ENCODE results near the gene BLACAT1.

- no peak for TF ChIP-seq HDAC1 (CRISPR knock-in tag; IDR thresholded peaks at IDR 0.05)
- TF ChIP-seq ZSCAN5A (CRISPR knock-in tag; IDR thresholded peaks at IDR 0.05; ENCODE audit: borderline replicate concordance): no peak
- TF ChIP-seq, protein P1, sequence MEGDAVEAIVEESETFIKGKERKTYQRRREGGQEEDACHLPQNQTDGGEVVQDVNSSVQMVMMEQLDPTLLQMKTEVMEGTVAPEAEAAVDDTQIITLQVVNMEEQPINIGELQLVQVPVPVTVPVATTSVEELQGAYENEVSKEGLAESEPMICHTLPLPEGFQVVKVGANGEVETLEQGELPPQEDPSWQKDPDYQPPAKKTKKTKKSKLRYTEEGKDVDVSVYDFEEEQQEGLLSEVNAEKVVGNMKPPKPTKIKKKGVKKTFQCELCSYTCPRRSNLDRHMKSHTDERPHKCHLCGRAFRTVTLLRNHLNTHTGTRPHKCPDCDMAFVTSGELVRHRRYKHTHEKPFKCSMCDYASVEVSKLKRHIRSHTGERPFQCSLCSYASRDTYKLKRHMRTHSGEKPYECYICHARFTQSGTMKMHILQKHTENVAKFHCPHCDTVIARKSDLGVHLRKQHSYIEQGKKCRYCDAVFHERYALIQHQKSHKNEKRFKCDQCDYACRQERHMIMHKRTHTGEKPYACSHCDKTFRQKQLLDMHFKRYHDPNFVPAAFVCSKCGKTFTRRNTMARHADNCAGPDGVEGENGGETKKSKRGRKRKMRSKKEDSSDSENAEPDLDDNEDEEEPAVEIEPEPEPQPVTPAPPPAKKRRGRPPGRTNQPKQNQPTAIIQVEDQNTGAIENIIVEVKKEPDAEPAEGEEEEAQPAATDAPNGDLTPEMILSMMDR (CRISPR knock-in tag; IDR thresholded peaks at IDR 0.05): peak; percentile 65
- TF ChIP-seq, protein P2, sequence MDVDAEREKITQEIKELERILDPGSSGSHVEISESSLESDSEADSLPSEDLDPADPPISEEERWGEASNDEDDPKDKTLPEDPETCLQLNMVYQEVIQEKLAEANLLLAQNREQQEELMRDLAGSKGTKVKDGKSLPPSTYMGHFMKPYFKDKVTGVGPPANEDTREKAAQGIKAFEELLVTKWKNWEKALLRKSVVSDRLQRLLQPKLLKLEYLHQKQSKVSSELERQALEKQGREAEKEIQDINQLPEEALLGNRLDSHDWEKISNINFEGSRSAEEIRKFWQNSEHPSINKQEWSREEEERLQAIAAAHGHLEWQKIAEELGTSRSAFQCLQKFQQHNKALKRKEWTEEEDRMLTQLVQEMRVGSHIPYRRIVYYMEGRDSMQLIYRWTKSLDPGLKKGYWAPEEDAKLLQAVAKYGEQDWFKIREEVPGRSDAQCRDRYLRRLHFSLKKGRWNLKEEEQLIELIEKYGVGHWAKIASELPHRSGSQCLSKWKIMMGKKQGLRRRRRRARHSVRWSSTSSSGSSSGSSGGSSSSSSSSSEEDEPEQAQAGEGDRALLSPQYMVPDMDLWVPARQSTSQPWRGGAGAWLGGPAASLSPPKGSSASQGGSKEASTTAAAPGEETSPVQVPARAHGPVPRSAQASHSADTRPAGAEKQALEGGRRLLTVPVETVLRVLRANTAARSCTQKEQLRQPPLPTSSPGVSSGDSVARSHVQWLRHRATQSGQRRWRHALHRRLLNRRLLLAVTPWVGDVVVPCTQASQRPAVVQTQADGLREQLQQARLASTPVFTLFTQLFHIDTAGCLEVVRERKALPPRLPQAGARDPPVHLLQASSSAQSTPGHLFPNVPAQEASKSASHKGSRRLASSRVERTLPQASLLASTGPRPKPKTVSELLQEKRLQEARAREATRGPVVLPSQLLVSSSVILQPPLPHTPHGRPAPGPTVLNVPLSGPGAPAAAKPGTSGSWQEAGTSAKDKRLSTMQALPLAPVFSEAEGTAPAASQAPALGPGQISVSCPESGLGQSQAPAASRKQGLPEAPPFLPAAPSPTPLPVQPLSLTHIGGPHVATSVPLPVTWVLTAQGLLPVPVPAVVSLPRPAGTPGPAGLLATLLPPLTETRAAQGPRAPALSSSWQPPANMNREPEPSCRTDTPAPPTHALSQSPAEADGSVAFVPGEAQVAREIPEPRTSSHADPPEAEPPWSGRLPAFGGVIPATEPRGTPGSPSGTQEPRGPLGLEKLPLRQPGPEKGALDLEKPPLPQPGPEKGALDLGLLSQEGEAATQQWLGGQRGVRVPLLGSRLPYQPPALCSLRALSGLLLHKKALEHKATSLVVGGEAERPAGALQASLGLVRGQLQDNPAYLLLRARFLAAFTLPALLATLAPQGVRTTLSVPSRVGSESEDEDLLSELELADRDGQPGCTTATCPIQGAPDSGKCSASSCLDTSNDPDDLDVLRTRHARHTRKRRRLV (CRISPR knock-in tag; IDR thresholded peaks at IDR 0.05): no peak
- TF ChIP-seq SNRNP70 (IDR thresholded peaks at IDR 0.05; ENCODE audit: low read depth, low read length): no peak
- TF ChIP-seq RNF2 (conservative IDR thresholded peaks at IDR 0.05; ENCODE audit: low read depth): no peak
- no peak for TF ChIP-seq ZBTB10 (CRISPR knock-in tag; IDR thresholded peaks at IDR 0.05; ENCODE audit: borderline replicate concordance)
- no peak for TF ChIP-seq ZNF780A (CRISPR knock-in tag; IDR thresholded peaks at IDR 0.05)
- no peak for TF ChIP-seq MBD4 (IDR thresholded peaks at IDR 0.05; ENCODE audit: borderline replicate concordance, low read length)
- TF ChIP-seq EZH2 (conservative IDR thresholded peaks at IDR 0.05; ENCODE audit: low read depth, low read length): no peak
- TF ChIP-seq MLX (CRISPR knock-in tag; IDR thresholded peaks at IDR 0.05): no peak
- TF ChIP-seq ZNF121 (CRISPR knock-in tag; IDR thresholded peaks at IDR 0.05): no peak
- no peak for TF ChIP-seq ZNF33A (CRISPR knock-in tag; IDR thresholded peaks at IDR 0.05; ENCODE audit: borderline replicate concordance)
These were observed 17.4 kb downstream of the BLACAT1 start for GRCh38 chr1:205438213-205439158.

Measured in HepG2 (cell line).